Liver (tissue), 3 donors: ENCODE measurements around the gene WDR27.

ENCODE experiments used
- EGR1 ChIP-seq, 2 donors: IDR thresholded peaks; 2 replicates each; pipeline ENCODE4 v1.6.1; 2016 to 2018; ENCODE audit warnings: antibody characterized with exemption in 2 of 2, low read depth in 2 of 2
- GABPA ChIP-seq, 2 donors: IDR thresholded peaks in 1 of 2; conservative IDR thresholded peaks in 1 of 2; 2 replicates each; pipeline ENCODE4 v1.6.1; 2016; ENCODE audit warnings: antibody characterized with exemption in 2 of 2, mild to moderate bottlenecking in 1 of 2, moderate library complexity in 1 of 2
- JUND ChIP-seq, 2 donors: IDR thresholded peaks; 2 replicates each; pipeline ENCODE4 v1.6.1; 2016; ENCODE audit warnings: antibody characterized with exemption in 2 of 2
- RAD21 ChIP-seq, 2 donors: IDR thresholded peaks; 2 replicates each; pipeline ENCODE4 v1.6.1; 2016; ENCODE audit warnings: antibody characterized with exemption in 2 of 2, mild to moderate bottlenecking in 2 of 2
- SP1 ChIP-seq: IDR thresholded peaks from 2 replicates; pipeline ENCODE4 v1.6.1; 2018; ENCODE audit warnings: antibody characterized with exemption, mild to moderate bottlenecking
- TAF1 ChIP-seq: conservative IDR thresholded peaks from 2 replicates; pipeline ENCODE4 v1.6.1; 2016; ENCODE audit warnings: antibody characterized with exemption, mild to moderate bottlenecking
- YY1 ChIP-seq: IDR thresholded peaks from 2 replicates; pipeline ENCODE4 v1.6.1; 2016; ENCODE audit warnings: antibody characterized with exemption, mild to moderate bottlenecking
- TF ChIP-seq, protein P1 (sequence below): fragments of 150-350 bp; IDR thresholded peaks from 2 replicates; pipeline ENCODE4 v1.5.1; 2017; ENCODE audit warnings: improper control_type of control experiment, low read depth, low read length; ENCODE audit not compliant: missing input control
- TF ChIP-seq, protein P2 (sequence below): IDR thresholded peaks from 2 replicates; pipeline ENCODE4 v1.6.1; 2016; ENCODE audit warnings: antibody characterized with exemption
- TF ChIP-seq, protein P3 (sequence below): IDR thresholded peaks from 2 replicates; pipeline ENCODE4 v1.6.1; 2016; ENCODE audit warnings: antibody characterized with exemption
- TF ChIP-seq, protein P4 (sequence below): IDR thresholded peaks from 2 replicates; pipeline ENCODE4 v1.6.1; 2016; ENCODE audit warnings: antibody characterized with exemption
- donor health status: healthy.
- donor health status: healthy.

DNA sequence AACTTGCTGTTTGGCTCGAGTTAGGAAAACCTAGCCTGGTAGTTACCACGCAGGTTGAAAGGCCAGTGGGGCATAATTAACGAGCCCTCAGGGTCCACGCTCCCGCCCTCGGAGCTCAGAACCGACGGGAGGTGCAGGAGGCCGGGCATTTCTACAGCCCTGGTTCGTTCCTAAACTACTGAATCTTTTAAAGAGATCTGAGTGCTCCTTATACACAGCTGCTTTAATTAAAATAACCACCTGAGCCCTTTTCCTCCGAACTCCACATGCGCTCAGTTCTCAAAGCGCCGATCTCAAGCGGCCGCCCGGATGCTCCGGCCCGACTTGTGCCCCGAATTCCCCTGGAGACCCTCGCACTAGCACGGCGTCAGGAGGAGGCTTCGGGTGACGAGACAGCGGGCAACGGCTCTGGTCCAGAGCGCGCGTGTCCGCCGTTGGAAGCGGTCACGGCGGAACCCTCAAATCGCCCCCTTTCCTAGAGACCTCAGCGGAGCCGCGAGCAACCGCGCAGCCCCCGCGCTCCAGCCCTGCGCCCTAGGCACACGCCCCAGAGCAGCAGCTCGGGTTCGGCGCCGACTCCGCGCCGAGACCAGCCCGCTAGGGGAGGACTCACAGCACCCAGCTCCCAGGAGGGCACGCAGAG is 397 bp downstream of the WDR27 start:
- TF ChIP-seq EGR1 (IDR thresholded peaks at IDR 0.05; ENCODE audit: low read depth in 2 of 2) (no peak), SP1 (no peak), RAD21 (IDR thresholded peaks at IDR 0.05) (no peak), TAF1 (no peak), JUND (IDR thresholded peaks at IDR 0.05) (no peak), GABPA (IDR thresholded peaks at IDR 0.05 in 1 of 2, conservative IDR thresholded peaks at IDR 0.05 in 1 of 2) (no peak), YY1 (no peak)
- TF ChIP-seq, protein P1, sequence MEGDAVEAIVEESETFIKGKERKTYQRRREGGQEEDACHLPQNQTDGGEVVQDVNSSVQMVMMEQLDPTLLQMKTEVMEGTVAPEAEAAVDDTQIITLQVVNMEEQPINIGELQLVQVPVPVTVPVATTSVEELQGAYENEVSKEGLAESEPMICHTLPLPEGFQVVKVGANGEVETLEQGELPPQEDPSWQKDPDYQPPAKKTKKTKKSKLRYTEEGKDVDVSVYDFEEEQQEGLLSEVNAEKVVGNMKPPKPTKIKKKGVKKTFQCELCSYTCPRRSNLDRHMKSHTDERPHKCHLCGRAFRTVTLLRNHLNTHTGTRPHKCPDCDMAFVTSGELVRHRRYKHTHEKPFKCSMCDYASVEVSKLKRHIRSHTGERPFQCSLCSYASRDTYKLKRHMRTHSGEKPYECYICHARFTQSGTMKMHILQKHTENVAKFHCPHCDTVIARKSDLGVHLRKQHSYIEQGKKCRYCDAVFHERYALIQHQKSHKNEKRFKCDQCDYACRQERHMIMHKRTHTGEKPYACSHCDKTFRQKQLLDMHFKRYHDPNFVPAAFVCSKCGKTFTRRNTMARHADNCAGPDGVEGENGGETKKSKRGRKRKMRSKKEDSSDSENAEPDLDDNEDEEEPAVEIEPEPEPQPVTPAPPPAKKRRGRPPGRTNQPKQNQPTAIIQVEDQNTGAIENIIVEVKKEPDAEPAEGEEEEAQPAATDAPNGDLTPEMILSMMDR, result no peak
- TF ChIP-seq, protein P2, sequence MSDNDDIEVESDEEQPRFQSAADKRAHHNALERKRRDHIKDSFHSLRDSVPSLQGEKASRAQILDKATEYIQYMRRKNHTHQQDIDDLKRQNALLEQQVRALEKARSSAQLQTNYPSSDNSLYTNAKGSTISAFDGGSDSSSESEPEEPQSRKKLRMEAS, result no peak
- TF ChIP-seq, protein P3, sequence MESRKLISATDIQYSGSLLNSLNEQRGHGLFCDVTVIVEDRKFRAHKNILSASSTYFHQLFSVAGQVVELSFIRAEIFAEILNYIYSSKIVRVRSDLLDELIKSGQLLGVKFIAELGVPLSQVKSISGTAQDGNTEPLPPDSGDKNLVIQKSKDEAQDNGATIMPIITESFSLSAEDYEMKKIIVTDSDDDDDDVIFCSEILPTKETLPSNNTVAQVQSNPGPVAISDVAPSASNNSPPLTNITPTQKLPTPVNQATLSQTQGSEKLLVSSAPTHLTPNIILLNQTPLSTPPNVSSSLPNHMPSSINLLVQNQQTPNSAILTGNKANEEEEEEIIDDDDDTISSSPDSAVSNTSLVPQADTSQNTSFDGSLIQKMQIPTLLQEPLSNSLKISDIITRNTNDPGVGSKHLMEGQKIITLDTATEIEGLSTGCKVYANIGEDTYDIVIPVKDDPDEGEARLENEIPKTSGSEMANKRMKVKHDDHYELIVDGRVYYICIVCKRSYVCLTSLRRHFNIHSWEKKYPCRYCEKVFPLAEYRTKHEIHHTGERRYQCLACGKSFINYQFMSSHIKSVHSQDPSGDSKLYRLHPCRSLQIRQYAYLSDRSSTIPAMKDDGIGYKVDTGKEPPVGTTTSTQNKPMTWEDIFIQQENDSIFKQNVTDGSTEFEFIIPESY, result no peak
- TF ChIP-seq, protein P4, sequence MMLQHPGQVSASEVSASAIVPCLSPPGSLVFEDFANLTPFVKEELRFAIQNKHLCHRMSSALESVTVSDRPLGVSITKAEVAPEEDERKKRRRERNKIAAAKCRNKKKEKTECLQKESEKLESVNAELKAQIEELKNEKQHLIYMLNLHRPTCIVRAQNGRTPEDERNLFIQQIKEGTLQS, result no peak
